C4-2B (cell line): Measurements from ENCODE around the gene PRRT1.

Experiments used
- ZFX ChIP-seq: fragments of 450-650 bp; IDR thresholded peaks from 2 replicates; pipeline ENCODE4 v1.6.1; 2017
- TF ChIP-seq, protein P1 (sequence below): fragments of 450-650 bp; conservative IDR thresholded peaks from 2 replicates; pipeline ENCODE4 v1.5.1; 2017; ENCODE audit warnings: mild to moderate bottlenecking

DNA sequence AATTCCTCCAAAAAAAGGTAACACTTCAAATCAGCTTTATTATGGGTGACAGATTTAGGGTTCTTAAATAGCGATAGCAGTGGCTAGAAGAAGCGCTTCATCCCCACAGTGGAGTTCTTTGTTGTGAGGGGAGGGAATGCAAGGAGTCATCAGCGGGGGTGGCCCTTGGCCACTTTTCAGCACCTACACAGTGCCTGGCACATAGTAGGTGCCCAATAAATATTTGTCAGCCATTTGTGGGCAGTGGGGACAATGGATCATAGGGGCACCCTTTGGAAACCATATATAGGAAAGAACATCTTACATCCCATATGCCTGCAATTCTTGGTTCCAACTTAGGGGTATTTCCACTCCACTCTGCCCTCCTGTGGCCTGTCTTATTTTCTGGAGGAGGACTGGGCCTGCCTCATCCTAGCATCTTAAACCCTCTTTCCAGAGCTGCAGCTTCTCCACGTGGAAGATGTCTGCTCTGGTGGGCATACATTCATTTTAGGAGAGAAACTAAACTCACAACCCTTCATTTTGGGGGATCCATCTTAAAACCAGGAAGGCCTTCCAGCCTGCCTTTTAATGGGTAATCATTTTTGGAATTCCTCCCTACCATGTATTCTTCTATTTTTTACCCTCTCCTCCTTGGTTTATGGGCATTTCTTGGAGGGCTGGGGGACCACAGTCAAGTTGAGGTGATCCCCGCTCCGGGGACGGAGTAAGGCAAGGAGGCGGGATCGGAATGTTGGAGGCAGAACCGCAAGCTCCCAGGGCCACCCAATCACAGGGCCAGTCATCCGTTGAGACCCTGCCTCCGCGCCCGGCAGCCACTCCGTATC, 43.3 kb upstream of the PRRT1 start:
- TF ChIP-seq, protein P1, sequence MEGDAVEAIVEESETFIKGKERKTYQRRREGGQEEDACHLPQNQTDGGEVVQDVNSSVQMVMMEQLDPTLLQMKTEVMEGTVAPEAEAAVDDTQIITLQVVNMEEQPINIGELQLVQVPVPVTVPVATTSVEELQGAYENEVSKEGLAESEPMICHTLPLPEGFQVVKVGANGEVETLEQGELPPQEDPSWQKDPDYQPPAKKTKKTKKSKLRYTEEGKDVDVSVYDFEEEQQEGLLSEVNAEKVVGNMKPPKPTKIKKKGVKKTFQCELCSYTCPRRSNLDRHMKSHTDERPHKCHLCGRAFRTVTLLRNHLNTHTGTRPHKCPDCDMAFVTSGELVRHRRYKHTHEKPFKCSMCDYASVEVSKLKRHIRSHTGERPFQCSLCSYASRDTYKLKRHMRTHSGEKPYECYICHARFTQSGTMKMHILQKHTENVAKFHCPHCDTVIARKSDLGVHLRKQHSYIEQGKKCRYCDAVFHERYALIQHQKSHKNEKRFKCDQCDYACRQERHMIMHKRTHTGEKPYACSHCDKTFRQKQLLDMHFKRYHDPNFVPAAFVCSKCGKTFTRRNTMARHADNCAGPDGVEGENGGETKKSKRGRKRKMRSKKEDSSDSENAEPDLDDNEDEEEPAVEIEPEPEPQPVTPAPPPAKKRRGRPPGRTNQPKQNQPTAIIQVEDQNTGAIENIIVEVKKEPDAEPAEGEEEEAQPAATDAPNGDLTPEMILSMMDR: peak; percentile 80
- no peak for TF ChIP-seq ZFX
